WTC11 (cell line): Measurements from ENCODE around the gene GFPT2. TPM values are rescaled to one million over a fixed set of nuclear protein-coding genes. Genes with fewer than 3 reads are reported as not detected.
A peak's percentile ranks its signal among the peaks of the same experiment; 100 is the strongest.

ENCODE experiments used
- ATAC-seq: fragments of 200-7000 bp; cut with Tn5 transposase; 2 replicates; pipeline ENCODE4 v1.10.0; 2021; ENCODE audit warnings: mild to moderate bottlenecking, moderate library complexity
- CTCF ChIA-PET: fragments of 300-600 bp; sonication (Branson Sonifier 250); formaldehyde crosslinking; loops from one replicate; lab custom pipeline; 2021; ENCODE audit warnings: antibody characterized with exemption; lab: Charles Lee
- POLR2A ChIA-PET: fragments of 350-600 bp; sonication (Branson Sonifier 250); formaldehyde crosslinking; loops from one replicate; lab custom pipeline; 2021; ENCODE audit warnings: antibody characterized with exemption; lab: Charles Lee
- DNase-seq: peaks from one replicate; pipeline ENCODE4 v3.0.0; 2021; ENCODE audit warnings: low spot score
- H3K27ac Mint-ChIP-seq: 2 replicates; pipeline ENCODE4 v1.8.0; 2021; ENCODE audit warnings: mixed read lengths
- H3K27me3 Mint-ChIP-seq: 2 replicates; pipeline ENCODE4 v1.8.0; 2021; ENCODE audit warnings: low read depth, mild to moderate bottlenecking, moderate library complexity, mixed read lengths
- H3K36me3 Mint-ChIP-seq: 2 replicates; pipeline ENCODE4 v1.8.0; 2021; ENCODE audit warnings: mixed read lengths
- H3K4me1 Mint-ChIP-seq: 2 replicates; pipeline ENCODE4 v1.8.0; 2022; ENCODE audit warnings: mixed read lengths
- H3K4me3 Mint-ChIP-seq: 2 replicates; pipeline ENCODE4 v1.8.0; 2021; ENCODE audit warnings: mild to moderate bottlenecking, moderate library complexity, mixed read lengths
- H3K9me3 Mint-ChIP-seq: 2 replicates; pipeline ENCODE4 v1.8.0; 2021; ENCODE audit warnings: mixed read lengths
- CBFB ChIP-seq: sonication (generic); formaldehyde crosslinking; IDR thresholded peaks from 2 replicates; pipeline ENCODE4 v1.8.1; 2022; ENCODE audit warnings: mild to moderate bottlenecking, low read depth, missing genetic modification reagents
- ETV6 ChIP-seq: sonication (generic); formaldehyde crosslinking; IDR thresholded peaks from 2 replicates; pipeline ENCODE4 v1.8.1; 2022; ENCODE audit warnings: mild to moderate bottlenecking, missing genetic modification reagents
- FOXJ3 ChIP-seq: sonication (generic); formaldehyde crosslinking; IDR thresholded peaks from 2 replicates; pipeline ENCODE4 v1.9.0; 2021; ENCODE audit warnings: missing genetic modification reagents, mild to moderate bottlenecking, borderline replicate concordance
- GTF2I ChIP-seq: fragments of 250-450 bp; sonication (Bioruptor Pico); conservative IDR thresholded peaks from 2 replicates; pipeline ENCODE4 v1.4.0; 2021; ENCODE audit warnings: mild to moderate bottlenecking
- HMGXB4 ChIP-seq: sonication (generic); formaldehyde crosslinking; IDR thresholded peaks from 2 replicates; pipeline ENCODE4 v1.8.1; 2023; ENCODE audit warnings: mild to moderate bottlenecking, moderate library complexity, missing genetic modification reagents
- NR3C1 ChIP-seq: sonication (generic); formaldehyde crosslinking; conservative IDR thresholded peaks from 2 replicates; pipeline ENCODE4 v1.8.1; 2023; ENCODE audit warnings: low read depth, mild to moderate bottlenecking, missing genetic modification reagents
- PRDM15 ChIP-seq: sonication (generic); formaldehyde crosslinking; IDR thresholded peaks from 2 replicates; pipeline ENCODE4 v1.8.0; 2022; ENCODE audit warnings: missing genetic modification reagents
- SMAD4 ChIP-seq: sonication (generic); formaldehyde crosslinking; IDR thresholded peaks from 2 replicates; pipeline ENCODE4 v1.8.0; 2022; ENCODE audit warnings: mild to moderate bottlenecking, missing genetic modification reagents
- SOX15 ChIP-seq: fragments of 250-450 bp; sonication (Bioruptor Pico); IDR thresholded peaks from 2 replicates; pipeline ENCODE4 v1.9.0; 2021; ENCODE audit warnings: mild to moderate bottlenecking
- TEAD4 ChIP-seq: sonication (generic); formaldehyde crosslinking; IDR thresholded peaks from 2 replicates; pipeline ENCODE4 v1.8.0; 2022; ENCODE audit warnings: mild to moderate bottlenecking, missing genetic modification reagents
- ZBTB21 ChIP-seq: sonication (generic); formaldehyde crosslinking; IDR thresholded peaks from 2 replicates; pipeline ENCODE4 v1.8.1; 2023; ENCODE audit warnings: mild to moderate bottlenecking, missing genetic modification reagents, borderline replicate concordance
- ZMAT4 ChIP-seq: fragments of 250-450 bp; sonication (Bioruptor Pico); IDR thresholded peaks from 2 replicates; pipeline ENCODE4 v1.9.0; 2021; ENCODE audit warnings: mild to moderate bottlenecking
- total RNA-seq: library from RNA; stranded (reverse); gene quantifications from 3 replicates; pipeline ENCODE4 v1.2.3, GENCODE V29; 2021
- TF ChIP-seq, protein P1 (sequence below): fragments of 250-450 bp; sonication (Bioruptor Pico); IDR thresholded peaks from 2 replicates; pipeline ENCODE4 v1.9.0; 2021; ENCODE audit warnings: moderate library complexity, mild to moderate bottlenecking, inconsistent platforms, borderline replicate concordance

GFPT2 gene
- total RNA-seq, 1 experiment from 2014 or later = 124 TPM

GRCh38 chr5:180291943-180292831, 60.9 kb downstream of the GFPT2 start, which contains the start of gene MAPK9 (continued):
- TF ChIP-seq PRDM15 (0 out of 2 replicates have a peak, but pooled peaks have one; percentile 21), ZBTB21 (no peak), SMAD4 (CRISPR knock-in tag) (no peak), FOXJ3 (no peak), HMGXB4 (CRISPR knock-in tag) (peak; percentile 42; the same call in 1 of the 2 replicates), TEAD4 (CRISPR knock-in tag) (no peak), NR3C1 (CRISPR knock-in tag) (0 out of 2 replicates have a peak, but pooled peaks have one; percentile 39), ZMAT4 (CRISPR knock-in tag) (no peak), SOX15 (no peak), CBFB (CRISPR knock-in tag) (0 out of 2 replicates have a peak, but pooled peaks have one; percentile 29), ETV6 (CRISPR knock-in tag) (no peak)
- TF ChIP-seq, protein P1, sequence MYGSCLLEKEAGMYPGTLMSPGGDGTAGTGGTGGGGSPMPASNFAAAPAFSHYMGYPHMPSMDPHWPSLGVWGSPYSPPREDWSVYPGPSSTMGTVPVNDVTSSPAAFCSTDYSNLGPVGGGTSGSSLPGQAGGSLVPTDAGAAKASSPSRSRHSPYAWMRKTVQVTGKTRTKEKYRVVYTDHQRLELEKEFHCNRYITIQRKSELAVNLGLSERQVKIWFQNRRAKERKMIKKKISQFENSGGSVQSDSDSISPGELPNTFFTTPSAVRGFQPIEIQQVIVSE (CRISPR knock-in tag) = no peak

GRCh38 chr5:180291234-180291940, 61.7 kb downstream of the GFPT2 start:
- H3K4me1 Mint-ChIP-seq = peaks cover 63% of the 10 kb centered on the region
- no peaks in the 10 kb centered on the region for H3K27me3 Mint-ChIP-seq
- H3K4me3 Mint-ChIP-seq = peak overlapping the region; percentile 77
- ChIA-PET CTCF (interaction anchor here (0.6 to 4.7 kb wide), 7 partner anchors 24 to 201 kb away, joined by 3 to 47 read pairs (median 6); partner anchors contain the start of gene RASGEF1C), POLR2A (no interaction called here)
- no peaks in the 10 kb centered on the region for H3K9me3 Mint-ChIP-seq
- no peak overlapping the region; the same call in 1 of the 2 replicates for H3K27ac Mint-ChIP-seq
- TF ChIP-seq GTF2I (no peak), HMGXB4 (CRISPR knock-in tag) (peak; percentile 25; the same call in 1 of the 2 replicates)
- ATAC-seq = peak; percentile 11
- peak; percentile 39 for DNase-seq
- peaks cover 15% of the 10 kb centered on the region for H3K36me3 Mint-ChIP-seq
